ENCODE measurements around the gene ZNF324. TPM values are rescaled to one million over a fixed set of nuclear protein-coding genes. Genes with fewer than 3 reads are reported as not detected.
A peak's percentile ranks its signal among the peaks of the same experiment; 100 is the strongest.

Gene ZNF324
- total and polyA plus RNA-seq, 9 donors, result 3.9 to 20.2 (median 17.3) TPM

DNA sequence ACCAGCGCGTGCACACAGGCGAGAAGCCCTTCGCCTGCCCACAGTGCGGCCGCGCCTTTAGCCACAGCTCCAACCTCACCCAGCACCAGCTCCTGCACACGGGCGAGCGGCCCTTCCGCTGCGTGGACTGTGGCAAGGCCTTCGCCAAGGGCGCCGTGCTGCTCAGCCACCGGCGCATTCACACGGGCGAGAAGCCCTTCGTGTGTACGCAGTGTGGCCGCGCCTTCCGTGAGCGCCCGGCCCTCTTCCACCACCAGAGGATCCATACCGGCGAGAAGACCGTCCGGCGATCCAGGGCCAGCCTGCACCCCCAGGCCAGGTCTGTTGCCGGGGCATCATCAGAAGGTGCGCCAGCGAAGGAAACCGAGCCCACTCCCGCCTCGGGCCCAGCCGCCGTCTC, 4.9 kb downstream of the ZNF324 start:
- TF ChIP-seq CTCF (IDR thresholded peaks at IDR 0.05) (no peak), EP300 (IDR thresholded peaks at IDR 0.05) (no peak), POLR2A (IDR thresholded peaks at IDR 0.05) (no peak)
- no peaks in the 10 kb centered on the region for H3K9me3 ChIP-seq

DNA sequence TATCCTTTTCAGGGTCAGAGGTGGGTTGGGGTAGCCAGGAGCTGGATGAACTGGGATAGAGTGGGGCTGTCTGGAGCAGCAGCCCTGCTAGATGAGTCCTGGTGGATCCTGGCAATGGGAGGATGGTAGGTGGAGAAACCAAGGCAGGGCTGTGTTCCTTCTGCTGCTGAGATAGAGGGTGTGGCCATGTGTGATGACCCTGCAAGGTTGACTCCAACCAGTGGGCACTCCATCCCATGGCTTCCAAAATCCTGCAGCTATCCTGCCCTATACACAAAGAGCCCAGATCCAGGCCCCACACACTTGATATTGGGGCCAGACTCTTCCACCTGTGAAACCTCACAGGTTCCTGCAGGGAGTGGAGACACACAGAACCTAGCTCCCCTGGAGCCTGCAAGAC, 6.9 kb downstream of the ZNF324 start:
- H3K27me3 ChIP-seq, result no peaks in the 10 kb centered on the region
- intact Hi-C loops (cut with DNase I), result no loop called here
- H3K27ac ChIP-seq, result no peak overlapping the region
- DNase-seq, result no peak
- peaks cover 6% of the 10 kb centered on the region for H3K4me1 ChIP-seq (ENCODE audit: insufficient read depth)
- H3K36me3 ChIP-seq, result no peaks in the 10 kb centered on the region
- TF ChIP-seq POLR2A (IDR thresholded peaks at IDR 0.05) (no peak), CTCF (IDR thresholded peaks at IDR 0.05) (no peak), EP300 (IDR thresholded peaks at IDR 0.05) (no peak)
- H3K9me3 ChIP-seq, result no peaks in the 10 kb centered on the region
- no peak overlapping the region for H3K4me3 ChIP-seq

More for the DNA sequence above, 4.9 kb downstream of the ZNF324 start:
- Histone ChIP-seq H3K36me3 (no peaks in the 10 kb centered on the region), H3K27me3 (no peaks in the 10 kb centered on the region), H3K4me3 (no peak overlapping the region), H3K4me1 (ENCODE audit: insufficient read depth) (peaks cover 9% of the 10 kb centered on the region), H3K27ac (no peak overlapping the region)
- intact Hi-C loops (cut with DNase I), result no loop called here
- no peak for DNase-seq
- 92% methylated on average over 34 to 39 of the region's 39 CpGs for WGBS, 3 donors

DNA sequence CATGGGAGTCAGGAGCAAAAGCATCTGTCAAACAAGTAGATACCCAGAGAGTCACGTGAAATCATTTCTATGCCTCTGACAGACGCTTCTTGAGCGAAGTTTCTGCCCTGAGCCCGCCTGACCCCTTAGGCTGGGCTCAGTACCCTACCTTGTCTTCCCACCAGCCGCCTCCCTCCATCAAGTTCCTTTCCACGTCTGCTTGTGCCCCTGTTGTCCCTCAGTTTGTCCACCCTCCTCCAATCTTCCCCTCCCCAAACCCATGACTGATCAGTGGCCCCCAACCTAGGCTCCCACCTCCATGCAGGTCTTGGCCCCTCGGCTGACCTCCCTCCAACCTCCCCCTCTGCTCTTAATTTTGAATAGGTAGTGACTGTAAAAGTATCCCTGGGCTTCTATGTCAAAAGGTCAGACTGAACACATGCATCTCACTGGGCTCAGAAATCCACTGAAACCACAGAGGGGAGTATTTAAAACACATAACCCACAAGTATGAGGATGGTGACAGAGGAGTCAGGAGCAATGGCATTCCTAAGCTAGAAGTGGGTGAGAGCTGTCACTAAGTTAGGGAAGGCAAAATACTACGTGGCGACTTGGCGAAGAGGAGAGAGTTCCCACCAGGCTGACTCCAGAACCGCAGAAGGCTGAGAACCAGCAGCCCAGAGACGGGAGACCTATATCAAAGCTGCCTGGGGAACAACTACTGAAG, 7.6 kb downstream of the ZNF324 start:
- no peak for DNase-seq
- H3K4me1 ChIP-seq (ENCODE audit: insufficient read depth), result peaks cover 6% of the 10 kb centered on the region
- TF ChIP-seq CTCF (IDR thresholded peaks at IDR 0.05), result no peak
- TF ChIP-seq POLR2A (IDR thresholded peaks at IDR 0.05), result no peak
- no peak for TF ChIP-seq EP300 (IDR thresholded peaks at IDR 0.05)
- intact Hi-C loops (cut with DNase I), result no loop called here
- H3K4me3 ChIP-seq, result no peak overlapping the region
- peak overlapping the region in 1 of 2 donors; percentile 20 for H3K27ac ChIP-seq
- H3K9me3 ChIP-seq, result no peaks in the 10 kb centered on the region
- no peaks in the 10 kb centered on the region for H3K36me3 ChIP-seq
- 72 to 79% (median 75%) methylated on average over 12 of the region's 12 CpGs for WGBS, 3 donors
- H3K27me3 ChIP-seq, result no peaks in the 10 kb centered on the region

DNA sequence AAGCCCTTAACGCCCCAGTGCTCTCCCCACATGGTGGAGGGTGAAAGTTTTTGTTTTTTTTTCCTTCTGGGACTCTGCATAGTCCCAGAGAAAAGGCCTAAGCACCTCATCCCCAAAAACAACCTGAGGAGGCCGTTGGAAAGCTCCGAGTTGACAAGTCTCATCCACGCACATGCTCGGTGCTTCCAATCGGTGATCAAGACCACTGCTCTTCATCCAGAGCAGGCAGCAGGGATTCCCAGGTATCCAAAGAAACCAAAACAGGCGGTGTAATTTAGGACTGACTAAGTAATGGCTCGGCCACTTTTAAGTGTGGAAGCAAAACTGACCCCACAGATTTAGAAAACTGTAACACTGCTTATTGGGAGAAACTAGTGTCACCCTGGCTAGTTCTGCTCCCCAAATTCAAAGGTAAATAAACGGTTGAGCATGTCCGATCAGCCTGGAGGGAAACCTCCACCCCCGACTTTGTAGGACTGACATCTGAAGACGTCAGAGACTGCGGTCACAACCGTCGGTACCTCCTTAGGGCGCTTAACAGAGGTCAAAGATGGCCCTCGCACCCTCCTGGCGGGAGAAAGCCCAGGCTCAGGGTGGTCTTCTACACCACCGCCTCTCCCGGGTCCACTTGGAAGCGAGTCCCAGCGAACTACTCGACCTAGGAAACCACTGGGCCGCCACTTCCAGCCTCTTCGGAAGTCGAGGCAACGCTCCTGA, 8.3 kb downstream of the ZNF324 start:
- WGBS, 3 donors, result 13 to 17% (median 16%) methylated on average over 21 to 27 of the region's 27 CpGs
- DNase-seq, result no peak
- Histone ChIP-seq H3K36me3 (no peaks in the 10 kb centered on the region), H3K27me3 (no peaks in the 10 kb centered on the region), H3K4me1 (ENCODE audit: insufficient read depth) (peaks cover 6% of the 10 kb centered on the region), H3K9me3 (no peaks in the 10 kb centered on the region), H3K27ac (peak overlapping the region; percentile 73 to 91), H3K4me3 (peak overlapping the region; percentile 70)
- intact Hi-C loops (cut with DNase I), result no loop called here
- no peak for TF ChIP-seq EP300 (IDR thresholded peaks at IDR 0.05)
- no peak for TF ChIP-seq POLR2A (IDR thresholded peaks at IDR 0.05)
- no peak for TF ChIP-seq CTCF (IDR thresholded peaks at IDR 0.05)
